ENCODE data around the gene KIAA1217.

KIAA1217 gene

DNA sequence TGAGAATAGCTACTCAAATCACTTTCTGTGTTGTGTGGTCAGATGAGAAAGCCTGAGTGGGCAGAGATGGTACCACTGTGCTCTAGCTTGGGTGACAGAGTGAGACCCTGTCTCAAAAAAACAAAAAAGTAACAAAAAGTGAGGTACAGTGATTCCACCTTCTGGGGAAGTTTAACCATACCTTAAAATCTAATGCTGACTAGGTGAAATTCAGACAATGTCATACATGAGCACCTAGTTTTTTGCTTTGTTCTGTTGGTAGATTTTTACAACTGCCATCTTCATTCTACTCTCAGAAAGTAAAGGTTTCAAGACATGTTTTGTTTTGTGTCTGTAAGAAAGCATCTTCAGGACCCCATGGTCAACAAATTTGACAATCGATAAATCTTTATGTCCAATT lies 370.5 kb downstream of the KIAA1217 start:
- H3K27ac ChIP-seq (ENCODE audit: low read length), result no peak overlapping the region
- H3K36me3 ChIP-seq (ENCODE audit: control insufficient read depth, low read depth, low read length), result peaks cover 7% of the 10 kb centered on the region
- no peaks in the 10 kb centered on the region for H3K9me3 ChIP-seq (ENCODE audit: control insufficient read depth, low read depth, low read length)

DNA sequence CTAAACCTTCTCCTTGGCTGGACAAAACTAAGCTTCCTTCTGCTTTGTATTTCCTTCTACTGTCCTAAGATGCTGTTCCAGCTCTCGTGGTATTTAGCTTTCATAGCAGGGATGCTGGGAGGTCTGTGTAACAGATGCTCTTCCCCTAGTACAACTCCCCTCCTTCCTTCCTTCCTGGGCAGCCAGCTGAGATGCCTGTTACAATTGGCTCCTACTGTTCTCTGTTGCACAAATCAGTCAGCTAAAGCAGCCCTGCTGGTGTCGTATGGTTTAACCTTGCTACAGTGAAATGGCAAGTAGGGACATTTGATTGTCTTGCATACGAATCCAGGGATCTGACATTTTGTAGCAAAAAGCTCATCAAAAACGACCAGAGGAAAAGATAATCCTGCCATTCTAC lies 371.0 kb downstream of the KIAA1217 start:
- Histone ChIP-seq H3K27me3 (ENCODE audit: control insufficient read depth, insufficient read depth, low read length) (no peaks in the 10 kb centered on the region), H3K36me3 (ENCODE audit: control insufficient read depth, low read depth, low read length) (peaks cover 7% of the 10 kb centered on the region), H3K27ac (ENCODE audit: low read length) (no peak overlapping the region), H3K9me3 (ENCODE audit: control insufficient read depth, low read depth, low read length) (no peaks in the 10 kb centered on the region), H3K4me3 (ENCODE audit: low read length) (no peak overlapping the region), H3K4me1 (ENCODE audit: control insufficient read depth, low read depth, low read length) (peaks cover 8% of the 10 kb centered on the region), H3K9ac (ENCODE audit: low read length) (no peak overlapping the region)

More for the DNA sequence above, 370.5 kb downstream of the KIAA1217 start:
- Histone ChIP-seq H3K27me3 (ENCODE audit: control insufficient read depth, insufficient read depth, low read length) (no peaks in the 10 kb centered on the region), H3K4me3 (ENCODE audit: low read length) (no peak overlapping the region), H3K4me1 (ENCODE audit: control insufficient read depth, low read depth, low read length) (peaks cover 8% of the 10 kb centered on the region), H3K9ac (ENCODE audit: low read length) (no peak overlapping the region)

DNA sequence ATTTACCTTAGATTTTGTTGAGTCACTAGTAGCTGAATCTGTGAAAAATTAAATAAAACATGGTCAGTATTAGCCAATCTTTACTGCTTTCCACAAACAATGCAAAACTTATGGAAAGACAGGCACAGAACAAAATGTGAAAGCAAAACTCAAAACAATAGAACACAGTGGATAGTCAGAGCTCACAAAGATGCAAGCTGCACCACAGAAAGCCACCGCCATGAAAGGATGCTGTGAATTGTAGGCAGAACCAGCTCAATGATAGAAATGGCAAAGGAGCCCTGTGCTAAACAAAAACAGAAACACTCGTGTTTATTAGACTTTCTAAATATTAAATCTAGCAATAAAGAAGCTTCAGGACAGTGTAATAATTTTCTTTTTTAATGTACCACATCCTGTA lies 380.3 kb downstream of the KIAA1217 start:
- no peaks in the 10 kb centered on the region for H3K4me1 ChIP-seq (ENCODE audit: control insufficient read depth, low read depth, low read length)
- no peak overlapping the region for H3K4me3 ChIP-seq (ENCODE audit: low read length)
- H3K9me3 ChIP-seq (ENCODE audit: control insufficient read depth, low read depth, low read length), result no peaks in the 10 kb centered on the region
- H3K27me3 ChIP-seq (ENCODE audit: control insufficient read depth, insufficient read depth, low read length), result no peaks in the 10 kb centered on the region
- no peak overlapping the region for H3K27ac ChIP-seq (ENCODE audit: low read length)
- H3K9ac ChIP-seq (ENCODE audit: low read length), result no peak overlapping the region
- peaks cover 59% of the 10 kb centered on the region for H3K36me3 ChIP-seq (ENCODE audit: control insufficient read depth, low read depth, low read length)

DNA sequence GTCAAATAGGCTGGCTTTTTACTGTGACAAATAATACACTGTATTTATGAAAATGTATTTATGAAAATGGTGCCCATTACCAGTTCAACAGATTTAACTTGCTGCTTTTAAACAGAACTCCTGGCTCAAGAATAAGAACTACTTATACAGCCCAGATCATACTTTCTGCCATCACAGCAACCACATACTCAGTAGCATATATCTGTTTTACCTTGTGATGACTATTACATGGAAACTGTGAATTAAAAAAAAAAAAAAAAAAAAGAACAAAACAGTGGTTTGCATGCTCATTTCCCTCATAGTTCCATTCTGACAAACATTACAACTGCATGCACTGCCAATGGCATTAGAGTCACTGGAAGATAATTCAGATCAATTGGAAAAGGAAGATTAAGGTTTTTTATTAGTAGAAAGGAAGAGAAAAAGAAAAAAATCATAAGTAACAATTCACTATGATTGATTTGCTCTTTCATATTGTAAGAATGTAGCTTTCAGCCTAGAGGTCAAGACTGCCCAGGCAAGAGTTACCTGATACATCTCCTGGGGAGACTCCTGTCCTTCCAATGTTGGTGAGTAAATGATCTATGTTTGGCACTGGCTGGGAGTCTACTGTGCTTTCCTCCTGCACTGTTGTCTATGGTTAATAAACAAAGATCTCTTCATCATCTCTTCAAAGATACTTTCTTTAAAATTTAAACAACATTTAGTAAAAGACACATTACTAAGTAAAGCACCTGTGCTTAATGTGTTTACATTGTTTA lies 381.9 kb downstream of the KIAA1217 start:
- Histone ChIP-seq H3K4me1 (ENCODE audit: control insufficient read depth, low read depth, low read length) (no peaks in the 10 kb centered on the region), H3K27me3 (ENCODE audit: control insufficient read depth, insufficient read depth, low read length) (no peaks in the 10 kb centered on the region), H3K9me3 (ENCODE audit: control insufficient read depth, low read depth, low read length) (no peaks in the 10 kb centered on the region), H3K4me3 (ENCODE audit: low read length) (no peak overlapping the region), H3K36me3 (ENCODE audit: control insufficient read depth, low read depth, low read length) (peaks cover 75% of the 10 kb centered on the region), H3K27ac (ENCODE audit: low read length) (no peak overlapping the region), H3K9ac (ENCODE audit: low read length) (no peak overlapping the region)

DNA sequence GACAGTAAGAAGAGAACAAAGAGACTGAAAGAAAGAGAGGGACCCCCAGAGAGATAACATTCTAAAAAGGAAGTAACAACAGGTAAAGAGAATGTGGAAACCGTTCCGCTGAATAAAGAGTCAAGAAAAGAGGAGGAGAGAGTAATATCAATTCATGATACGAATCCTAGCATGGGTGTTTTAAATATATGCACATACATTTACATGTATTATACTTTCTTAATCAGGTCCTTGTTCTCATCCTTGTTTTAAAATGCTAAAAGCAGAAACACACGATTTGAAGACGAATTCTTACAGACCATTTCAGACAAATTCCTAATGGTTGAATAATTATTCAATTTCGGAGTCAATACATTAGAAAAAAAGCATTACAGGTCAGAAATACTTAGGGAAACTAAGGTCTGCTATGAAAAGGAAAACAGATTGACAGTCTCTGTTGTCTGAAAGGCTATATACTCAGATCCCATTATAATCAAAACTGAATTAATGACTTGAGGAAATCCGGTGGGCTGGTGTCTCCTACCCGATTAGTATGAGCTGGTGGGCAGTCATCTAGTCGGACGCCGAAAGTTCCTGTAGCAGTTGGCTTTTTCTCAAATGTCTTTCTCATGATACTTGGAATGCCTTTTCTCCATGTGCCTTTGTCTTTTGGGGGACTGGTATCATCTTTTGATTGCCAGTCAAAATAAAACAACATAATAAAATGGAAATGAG lies 387.4 kb downstream of the KIAA1217 start:
- H3K36me3 ChIP-seq (ENCODE audit: control insufficient read depth, low read depth, low read length), result peaks cover 89% of the 10 kb centered on the region
- H3K4me1 ChIP-seq (ENCODE audit: control insufficient read depth, low read depth, low read length), result no peaks in the 10 kb centered on the region
- no peak overlapping the region for H3K4me3 ChIP-seq (ENCODE audit: low read length)
- no peaks in the 10 kb centered on the region for H3K27me3 ChIP-seq (ENCODE audit: control insufficient read depth, insufficient read depth, low read length)
- no peak overlapping the region for H3K27ac ChIP-seq (ENCODE audit: low read length)
- H3K9ac ChIP-seq (ENCODE audit: low read length), result no peak overlapping the region
- no peaks in the 10 kb centered on the region for H3K9me3 ChIP-seq (ENCODE audit: control insufficient read depth, low read depth, low read length)

DNA sequence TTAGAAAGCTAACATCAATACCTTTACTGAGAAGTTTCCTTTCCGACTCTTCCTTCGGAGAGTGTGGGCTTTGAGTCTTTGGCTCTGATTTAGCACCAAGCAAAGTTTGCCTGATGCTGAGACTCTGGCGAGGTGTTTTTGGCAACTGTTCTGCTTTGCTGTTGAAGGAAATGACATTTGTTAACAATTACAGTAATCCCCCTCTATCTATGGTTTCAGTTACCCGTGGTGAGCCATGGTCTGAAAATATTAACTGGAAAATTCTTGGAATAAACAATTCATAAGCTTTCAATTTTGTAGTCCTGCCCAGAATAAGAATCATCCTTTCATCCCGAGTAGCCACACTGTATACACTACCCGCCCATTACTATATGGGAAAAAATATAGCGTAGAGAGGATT lies 388.5 kb downstream of the KIAA1217 start:
- Histone ChIP-seq H3K4me3 (ENCODE audit: low read length) (no peak overlapping the region), H3K4me1 (ENCODE audit: control insufficient read depth, low read depth, low read length) (no peaks in the 10 kb centered on the region), H3K27ac (ENCODE audit: low read length) (no peak overlapping the region), H3K36me3 (ENCODE audit: control insufficient read depth, low read depth, low read length) (peaks cover 81% of the 10 kb centered on the region), H3K27me3 (ENCODE audit: control insufficient read depth, insufficient read depth, low read length) (no peaks in the 10 kb centered on the region), H3K9me3 (ENCODE audit: control insufficient read depth, low read depth, low read length) (no peaks in the 10 kb centered on the region), H3K9ac (ENCODE audit: low read length) (no peak overlapping the region)

All from iPS-18a (cell line).